WI38 (cell line): ENCODE results near the gene KRT9.

Source experiments
- H3K4me3 ChIP-seq: 2 replicates; pipeline ENCODE4 v1.5.1; 2011; ENCODE audit warnings: low read depth, mild to moderate bottlenecking, control low read depth, low read length
- TF ChIP-seq, protein P1 (sequence below): IDR thresholded peaks from 2 replicates; pipeline ENCODE4 v1.5.1; 2012; ENCODE audit warnings: low read depth, mild to moderate bottlenecking, control low read depth, low read length

The KRT9 gene

DNA sequence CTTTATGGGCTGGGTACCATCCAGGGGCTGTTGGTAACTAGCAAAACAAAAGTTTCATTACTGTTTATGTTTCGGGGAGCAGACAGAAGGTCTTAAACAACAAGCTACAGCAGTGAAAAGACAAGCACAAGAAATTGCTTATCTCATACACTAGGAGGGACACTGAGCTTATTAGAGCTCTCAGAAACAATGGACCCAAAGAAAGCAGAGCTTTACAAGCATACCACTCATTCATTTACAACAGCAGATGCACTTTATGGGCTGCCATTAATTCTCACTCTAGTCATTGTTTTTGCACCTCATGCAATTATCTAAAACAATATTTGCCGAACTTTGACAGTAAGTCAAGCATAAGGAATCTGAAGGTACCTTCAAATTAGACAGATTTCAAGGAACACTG, 30.7 kb upstream of the KRT9 start:
- H3K4me3 ChIP-seq = no peak overlapping the region
- TF ChIP-seq, protein P1, sequence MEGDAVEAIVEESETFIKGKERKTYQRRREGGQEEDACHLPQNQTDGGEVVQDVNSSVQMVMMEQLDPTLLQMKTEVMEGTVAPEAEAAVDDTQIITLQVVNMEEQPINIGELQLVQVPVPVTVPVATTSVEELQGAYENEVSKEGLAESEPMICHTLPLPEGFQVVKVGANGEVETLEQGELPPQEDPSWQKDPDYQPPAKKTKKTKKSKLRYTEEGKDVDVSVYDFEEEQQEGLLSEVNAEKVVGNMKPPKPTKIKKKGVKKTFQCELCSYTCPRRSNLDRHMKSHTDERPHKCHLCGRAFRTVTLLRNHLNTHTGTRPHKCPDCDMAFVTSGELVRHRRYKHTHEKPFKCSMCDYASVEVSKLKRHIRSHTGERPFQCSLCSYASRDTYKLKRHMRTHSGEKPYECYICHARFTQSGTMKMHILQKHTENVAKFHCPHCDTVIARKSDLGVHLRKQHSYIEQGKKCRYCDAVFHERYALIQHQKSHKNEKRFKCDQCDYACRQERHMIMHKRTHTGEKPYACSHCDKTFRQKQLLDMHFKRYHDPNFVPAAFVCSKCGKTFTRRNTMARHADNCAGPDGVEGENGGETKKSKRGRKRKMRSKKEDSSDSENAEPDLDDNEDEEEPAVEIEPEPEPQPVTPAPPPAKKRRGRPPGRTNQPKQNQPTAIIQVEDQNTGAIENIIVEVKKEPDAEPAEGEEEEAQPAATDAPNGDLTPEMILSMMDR = no peak

GRCh38 chr17:41600318-41600717, 28.5 kb upstream of the KRT9 start:
- no peak overlapping the region for H3K4me3 ChIP-seq
- TF ChIP-seq, protein P1 = no peak

- TF ChIP-seq, protein P1 = no peak
- H3K4me3 ChIP-seq = no peak overlapping the region
Observed at GRCh38 chr17:41599680-41600079, 27.8 kb upstream of the KRT9 start.

- TF ChIP-seq, protein P1 = no peak
- H3K4me3 ChIP-seq = no peak overlapping the region
Observed at GRCh38 chr17:41595585-41595984, 23.7 kb upstream of the KRT9 start.

- H3K4me3 ChIP-seq = no peak overlapping the region
- TF ChIP-seq, protein P1 = no peak
Observed at GRCh38 chr17:41594363-41594915, 22.6 kb upstream of the KRT9 start.

DNA sequence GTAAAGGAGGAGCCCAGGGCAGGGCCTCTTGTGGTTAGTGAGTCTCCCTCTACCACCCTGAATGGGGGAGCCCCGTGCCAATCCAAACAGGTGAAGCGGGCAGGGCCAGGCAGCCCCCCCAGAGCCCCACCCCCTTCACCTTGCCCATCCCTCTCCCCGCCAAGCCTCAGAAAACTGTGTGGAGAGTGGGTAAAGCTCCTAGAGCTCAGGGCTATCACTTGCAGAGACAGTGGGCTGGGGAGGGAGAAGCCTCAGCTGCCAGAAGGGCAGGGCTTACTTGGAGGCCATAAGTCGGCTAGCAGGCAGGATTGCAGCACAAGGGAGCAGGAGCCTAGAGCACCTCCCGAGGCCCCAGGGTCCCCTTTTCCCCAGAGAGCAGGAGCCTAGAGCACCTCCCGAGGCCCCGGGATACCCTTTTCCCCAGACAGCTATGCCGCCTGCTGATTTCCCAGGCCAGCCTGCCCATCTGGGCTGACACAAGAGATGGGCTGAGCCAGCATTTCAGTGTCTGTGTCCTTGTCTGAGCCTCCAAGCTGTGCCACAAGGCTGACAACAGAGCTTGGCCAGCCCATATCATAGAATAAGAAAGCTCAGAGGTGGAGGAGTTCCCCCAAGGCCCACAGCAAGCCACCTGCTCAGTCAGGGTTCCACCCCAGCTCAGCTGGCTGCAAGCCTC, 21.6 kb upstream of the KRT9 start:
- H3K4me3 ChIP-seq = no peak overlapping the region

More for the DNA sequence above, 21.6 kb upstream of the KRT9 start:
- TF ChIP-seq, protein P1 = no peak
